Muscle of back (tissue), 11 donors: ENCODE measurements around the gene MEDAG. TPM values are rescaled to one million over a fixed set of nuclear protein-coding genes. Genes with fewer than 3 reads are reported as not detected.

Experiments used
- DNase-seq, 3 donors: peaks; one replicate each; pipeline versions ENCODE4 v3.0.0 to v3.0.0-alpha.2; 2013
- polyA plus RNA-seq, 10 donors: library from polyadenylated mRNA; unstranded; fragments of 120-200 nt; gene quantifications; one replicate each; pipeline ENCODE4 v1.2.1, GENCODE V29; 2013; ENCODE audit not compliant: insufficient read length in 10 of 10

Gene MEDAG
- polyA plus RNA-seq, 10 donors = 5.1 to 19.5 (median 9.8) TPM

- DNase-seq = no peak
These were observed 33.8 kb upstream of the MEDAG start for GRCh38 chr13:30872276-30872594.

DNA sequence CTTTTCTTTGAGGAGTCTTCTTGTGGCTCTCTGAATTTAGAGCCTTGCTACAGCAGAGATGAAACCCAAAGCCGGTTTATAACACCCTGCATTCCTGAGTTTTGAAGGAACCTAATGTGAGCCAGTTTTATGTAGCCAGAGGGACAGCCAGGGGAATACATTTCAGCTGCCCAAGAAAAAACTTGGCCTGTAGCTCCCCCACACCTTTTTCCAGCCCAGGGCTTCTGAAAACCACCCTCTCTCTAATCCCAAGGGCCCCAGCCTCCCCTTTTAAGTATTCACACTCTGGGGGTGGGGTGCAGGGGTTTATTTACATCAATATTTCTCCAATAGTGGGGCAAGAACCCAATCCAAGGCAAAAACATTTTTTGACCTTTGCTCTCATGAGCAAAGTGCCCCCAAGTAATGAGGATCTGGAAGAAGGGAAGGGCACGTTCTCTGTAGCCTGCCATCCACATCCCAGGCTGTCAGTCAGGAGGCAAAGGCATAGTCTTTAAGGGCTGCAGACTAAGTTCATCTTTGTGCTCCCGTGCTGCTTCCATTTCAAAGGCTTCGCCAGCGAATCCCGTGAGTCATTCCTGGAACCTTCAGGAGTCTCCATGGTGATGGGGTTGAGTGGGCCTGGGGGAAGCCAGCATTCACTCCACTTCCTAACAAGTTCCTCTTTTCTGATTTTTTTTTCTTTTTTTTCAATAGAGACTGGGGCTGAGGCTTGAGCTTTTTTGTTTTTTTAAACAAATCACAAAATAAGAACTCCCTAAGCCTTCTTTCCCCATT lies 33.2 kb upstream of the MEDAG start:
- DNase-seq = peak; percentile 85 to 90 (median 88)

DNA sequence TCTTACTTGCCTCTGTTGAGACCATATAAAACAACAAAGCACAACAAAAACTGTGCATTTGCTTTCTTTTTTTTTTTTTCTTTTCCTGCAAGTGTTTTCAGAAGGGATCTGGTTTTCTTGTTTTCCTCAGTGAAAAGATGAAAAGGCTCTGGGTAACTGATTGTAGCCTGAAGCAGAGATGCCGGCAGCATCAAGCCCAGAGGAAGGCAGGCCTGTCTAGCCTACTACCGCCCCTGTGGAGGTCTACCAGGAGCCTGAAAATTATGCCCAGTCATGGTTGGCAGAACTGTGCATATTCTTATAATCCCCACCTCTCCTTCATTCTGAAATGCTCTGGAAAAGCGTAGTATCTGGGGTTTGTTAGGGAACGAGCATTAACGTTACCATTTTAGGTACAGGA lies 32.6 kb upstream of the MEDAG start:
- peak in 1 of 3 donors; percentile 37 for DNase-seq

- DNase-seq = no peak
These were observed 32.0 kb upstream of the MEDAG start for GRCh38 chr13:30874111-30874510.

DNA sequence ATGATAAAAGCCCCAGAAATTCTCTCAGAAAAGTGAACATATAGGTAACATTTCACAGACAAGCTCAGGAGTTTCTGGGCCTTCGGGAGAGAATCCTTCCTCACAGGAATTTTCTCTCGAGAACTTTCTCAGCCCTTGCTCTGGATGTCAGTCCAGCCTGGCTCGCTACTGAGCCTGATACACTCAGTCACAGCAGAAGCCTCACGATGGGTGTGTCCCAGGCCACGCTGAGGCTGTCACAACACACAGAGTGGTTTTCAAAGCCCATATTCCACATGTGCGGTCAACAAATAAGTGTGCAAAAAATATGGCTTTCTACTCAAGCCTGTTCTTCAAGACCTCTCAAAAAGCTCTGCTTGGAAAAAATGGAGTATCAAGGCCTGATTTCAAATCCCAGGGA lies 31.5 kb upstream of the MEDAG start:
- DNase-seq = no peak

DNA sequence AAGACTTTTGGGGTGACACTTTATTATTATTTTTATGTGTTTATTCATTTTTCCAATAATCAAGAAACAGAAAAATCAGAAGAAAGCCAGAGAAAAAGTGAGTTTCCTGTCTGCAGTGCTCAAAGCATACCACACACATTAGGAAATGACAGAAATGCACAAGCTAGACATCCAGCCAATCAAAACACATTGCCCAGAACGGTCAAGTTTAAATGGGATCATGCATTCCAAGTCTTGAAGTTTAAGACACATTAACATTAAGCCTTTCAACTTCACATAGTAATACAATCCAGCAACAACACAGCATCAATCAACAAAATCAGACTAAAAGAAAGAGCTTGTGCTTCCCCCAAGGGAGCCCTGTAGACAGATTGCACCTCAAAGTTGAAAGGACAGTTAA lies 28.7 kb upstream of the MEDAG start:
- DNase-seq = no peak

- DNase-seq = peak in 2 of 3 donors; percentile 43 to 74
These were observed 25.8 kb upstream of the MEDAG start for GRCh38 chr13:30880151-30880855.

GRCh38 chr13:30880856-30881155 lies 25.3 kb upstream of the MEDAG start:
- peak in 2 of 3 donors; percentile 65 to 70 for DNase-seq

DNA sequence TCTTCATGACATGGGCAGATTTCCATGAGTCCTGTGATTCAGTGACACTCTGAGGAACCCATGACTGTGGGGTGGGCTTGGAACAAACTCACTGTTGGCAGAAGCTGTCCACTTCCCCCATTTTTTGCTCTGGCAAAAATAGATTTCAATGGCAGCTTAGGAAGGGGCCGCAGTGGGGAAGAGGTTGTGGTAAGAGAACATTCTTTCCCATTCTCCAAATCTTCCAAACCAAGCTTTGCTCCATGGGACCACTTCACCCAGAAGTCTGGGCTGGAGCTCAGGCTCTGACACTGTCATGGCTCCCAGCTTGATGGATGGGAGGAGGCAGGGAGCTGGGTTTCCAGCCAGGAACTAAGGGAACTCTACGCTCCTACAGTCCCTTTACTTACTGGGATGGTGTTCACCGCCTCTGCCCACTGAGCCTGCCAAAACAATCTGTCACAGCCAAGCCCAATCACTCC lies 24.9 kb upstream of the MEDAG start:
- peak in 1 of 3 donors; percentile 53 for DNase-seq

GRCh38 chr13:30882026-30882850 lies 23.8 kb upstream of the MEDAG start:
- peak in 1 of 3 donors; percentile 69 for DNase-seq

DNA sequence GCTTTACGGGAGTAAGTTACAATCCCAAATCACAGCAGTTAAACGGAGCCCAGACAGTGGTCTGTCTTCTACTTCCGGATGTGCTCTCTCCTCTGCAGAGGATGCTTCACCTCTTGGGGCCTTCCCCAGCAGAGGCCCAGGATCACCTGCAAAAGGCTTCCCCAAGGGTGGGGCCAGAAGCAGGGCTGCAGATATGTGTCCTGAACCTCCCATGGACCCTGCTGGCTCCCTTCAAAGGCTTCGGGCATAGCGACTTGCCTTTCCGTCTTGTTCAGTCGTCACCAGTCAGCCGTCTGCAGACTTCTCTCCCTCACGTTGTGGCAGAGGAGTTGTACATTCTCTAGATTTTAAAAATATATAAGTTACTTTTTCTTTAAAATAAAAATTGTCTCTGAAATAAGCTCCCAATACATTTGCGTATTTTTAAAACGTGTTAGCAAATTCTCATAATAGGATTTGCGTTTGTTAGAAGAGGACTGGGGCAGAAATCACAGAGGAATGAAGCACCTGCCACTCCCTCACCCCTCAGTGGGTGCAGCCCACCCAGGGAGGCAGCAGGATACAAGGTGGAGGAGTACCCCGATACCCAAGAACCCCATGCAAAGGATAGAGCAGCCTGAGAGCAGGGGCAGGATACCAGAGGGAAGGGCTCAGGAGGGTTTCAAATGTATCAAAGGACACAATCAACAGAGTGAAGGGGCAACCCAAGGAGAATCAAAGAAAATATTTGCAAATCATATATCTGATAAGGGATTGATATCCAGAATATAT lies 22.9 kb upstream of the MEDAG start:
- peak in 1 of 3 donors; percentile 42 for DNase-seq

DNA sequence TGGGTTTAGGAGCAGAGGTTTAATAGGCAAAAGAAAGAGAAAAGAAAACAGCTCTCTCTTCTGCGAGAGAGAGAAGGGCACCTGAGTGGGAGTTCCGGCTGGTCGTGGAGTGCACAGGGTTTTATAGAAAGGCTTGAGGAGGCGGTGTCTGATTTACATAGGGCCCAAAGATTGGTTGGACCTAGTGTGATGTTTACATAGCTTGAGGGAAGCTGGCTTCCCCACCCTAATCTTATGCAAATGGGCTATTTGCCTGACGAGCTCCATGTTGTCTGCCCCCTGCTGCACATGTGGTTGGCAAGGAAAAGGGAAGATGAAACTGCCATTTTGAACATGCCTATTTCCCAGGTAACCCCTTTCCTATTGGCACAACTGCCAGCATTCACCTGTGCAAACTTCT lies 21.5 kb upstream of the MEDAG start:
- no peak for DNase-seq

DNA sequence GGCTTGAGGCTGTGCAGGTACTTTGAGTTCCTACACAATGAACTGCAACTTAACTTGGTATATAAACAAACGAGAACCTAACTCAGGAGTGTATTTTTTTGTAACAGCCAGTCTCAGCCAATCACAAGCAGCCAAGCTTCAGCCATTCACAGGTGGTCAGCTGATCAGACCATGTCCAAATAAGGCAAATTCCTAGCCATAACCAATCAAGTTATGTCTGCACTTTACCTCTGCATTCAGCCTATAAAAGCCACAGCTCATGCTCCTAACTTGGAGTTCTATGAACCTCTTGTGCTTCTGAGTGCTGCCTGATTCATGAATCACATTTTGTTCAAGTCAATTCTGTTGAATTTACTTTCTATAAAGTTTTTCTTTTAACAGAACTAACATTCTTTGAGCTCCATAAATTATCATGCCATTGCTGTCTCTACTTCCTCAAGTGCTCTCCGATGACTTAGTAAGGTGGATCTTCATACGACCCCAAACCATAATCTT lies 16.8 kb upstream of the MEDAG start:
- no peak for DNase-seq

DNA sequence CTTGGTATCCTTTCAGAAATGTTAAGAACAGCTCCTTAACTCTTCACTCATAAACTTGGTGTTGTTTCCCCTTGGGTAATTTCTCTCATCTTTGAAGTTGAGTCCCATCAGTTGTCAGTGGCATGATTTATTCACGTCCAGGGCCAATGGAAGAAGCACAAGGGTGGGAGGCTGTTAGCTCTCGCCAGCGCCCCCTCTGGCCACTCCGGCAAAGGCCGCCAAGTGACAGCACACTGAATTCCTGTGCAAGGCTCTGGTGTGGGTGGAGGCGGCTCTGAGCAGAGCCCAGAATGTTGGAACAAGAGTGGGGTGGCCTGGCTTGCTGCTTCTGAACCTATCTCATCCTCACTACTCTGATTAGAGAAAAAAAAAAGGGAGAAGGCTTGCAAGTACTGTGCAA lies 13.1 kb upstream of the MEDAG start:
- DNase-seq = no peak

DNA sequence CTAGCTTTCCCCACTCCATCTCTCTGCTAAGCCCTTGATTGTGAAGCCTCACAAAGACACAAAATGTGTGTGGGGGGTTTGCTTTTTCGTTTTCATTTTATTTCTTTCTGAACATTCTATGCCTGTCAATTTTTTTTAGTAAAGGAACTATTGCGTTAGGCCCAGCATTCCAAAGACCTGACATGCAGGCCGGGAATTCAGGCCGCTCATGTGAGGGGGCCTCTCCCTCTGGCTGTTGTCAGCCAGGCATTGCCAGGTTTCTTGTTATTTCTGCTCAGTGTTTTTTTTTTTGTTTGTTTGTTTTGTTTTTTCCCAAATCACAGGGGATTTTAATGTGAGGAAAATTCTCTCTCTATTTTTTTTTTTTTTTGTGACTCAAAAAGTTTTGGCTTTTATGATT lies 10.3 kb upstream of the MEDAG start:
- peak; percentile 74 to 89 (median 81) for DNase-seq

GRCh38 chr13:30898070-30898469 lies 8.0 kb upstream of the MEDAG start:
- DNase-seq = no peak

DNA sequence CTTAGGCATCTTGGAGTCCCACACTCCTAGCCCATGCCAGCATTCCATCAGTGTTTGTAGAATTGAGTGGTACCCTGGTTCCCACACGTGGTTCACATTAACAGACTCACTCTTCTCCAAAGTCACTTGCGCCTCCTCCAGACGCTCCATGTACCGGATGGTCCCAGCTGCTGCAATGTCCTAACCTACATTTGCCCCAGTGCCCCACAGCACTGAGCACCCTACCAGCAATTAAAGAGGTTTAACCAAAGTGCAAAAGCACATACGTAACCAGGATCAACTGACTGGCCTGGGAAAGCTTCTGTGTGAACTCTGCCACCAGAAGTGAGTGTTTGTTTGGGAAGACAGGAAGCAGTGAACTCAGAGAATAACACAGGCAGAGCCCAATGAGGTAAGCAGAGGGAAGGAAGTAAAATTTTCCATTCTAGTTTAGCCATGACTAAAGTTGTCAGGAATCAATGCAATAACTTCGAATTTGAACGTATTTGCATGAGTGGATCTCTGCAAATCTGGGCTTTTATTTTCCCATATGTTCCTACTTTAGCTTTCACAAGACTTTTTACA lies 7.3 kb upstream of the MEDAG start:
- DNase-seq = peak; percentile 69 to 83 (median 80)

DNA sequence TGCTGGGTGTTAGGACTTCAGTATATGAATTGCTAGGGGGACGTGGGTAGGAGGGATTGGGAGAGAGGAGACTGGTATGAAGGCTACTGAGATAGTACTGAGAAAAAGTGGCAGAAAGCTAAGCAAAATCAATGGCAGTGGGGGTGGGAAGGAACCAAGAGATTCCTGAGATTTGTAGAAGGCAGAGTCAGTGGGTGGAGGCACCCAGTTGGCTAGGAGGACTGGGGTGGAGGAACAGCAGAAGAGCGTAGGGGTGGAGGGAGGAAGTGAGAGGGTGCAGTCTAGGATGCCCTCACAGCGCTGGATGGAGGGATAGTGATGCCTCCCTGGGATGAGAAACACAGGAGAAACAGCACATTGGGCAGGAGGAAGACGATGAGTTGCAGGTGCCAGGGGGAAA lies 5.6 kb upstream of the MEDAG start:
- DNase-seq = no peak

DNA sequence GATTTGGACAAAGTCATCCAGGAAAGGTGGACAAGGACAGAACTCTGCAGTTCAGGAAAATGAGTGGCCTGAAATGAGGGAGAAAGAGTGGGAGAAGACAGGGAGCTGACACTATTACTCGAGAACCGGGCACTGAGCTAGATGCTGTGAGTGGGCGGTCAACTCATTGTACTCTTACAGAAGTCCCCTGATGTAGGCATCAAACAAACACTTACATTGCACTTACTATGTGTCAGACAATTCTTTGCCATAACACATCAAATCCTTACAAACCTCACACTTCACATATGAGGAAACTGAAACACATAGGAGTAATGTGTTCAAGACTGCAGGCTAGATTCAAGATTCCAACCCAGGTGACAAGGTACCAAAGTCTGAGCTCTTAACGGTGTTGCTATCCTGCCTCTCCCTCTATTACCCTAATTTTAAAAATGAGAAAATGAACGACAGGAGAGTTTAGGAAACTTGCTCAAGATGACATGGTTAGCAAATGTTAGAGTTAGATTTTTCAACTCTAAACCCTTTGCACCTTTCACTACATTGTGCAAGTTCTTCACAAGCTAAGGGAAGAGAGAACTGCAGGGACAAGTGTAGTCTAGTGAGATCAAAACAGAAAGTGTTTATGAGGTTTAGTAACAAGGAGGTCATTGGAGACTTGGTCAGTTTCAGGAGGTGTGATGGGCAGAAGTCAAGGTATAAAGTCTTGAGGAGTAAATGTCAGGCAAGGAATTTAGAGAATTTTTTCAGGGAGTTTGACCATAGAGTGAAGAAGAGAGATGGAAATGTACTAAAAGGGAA lies 4.9 kb upstream of the MEDAG start:
- no peak for DNase-seq

DNA sequence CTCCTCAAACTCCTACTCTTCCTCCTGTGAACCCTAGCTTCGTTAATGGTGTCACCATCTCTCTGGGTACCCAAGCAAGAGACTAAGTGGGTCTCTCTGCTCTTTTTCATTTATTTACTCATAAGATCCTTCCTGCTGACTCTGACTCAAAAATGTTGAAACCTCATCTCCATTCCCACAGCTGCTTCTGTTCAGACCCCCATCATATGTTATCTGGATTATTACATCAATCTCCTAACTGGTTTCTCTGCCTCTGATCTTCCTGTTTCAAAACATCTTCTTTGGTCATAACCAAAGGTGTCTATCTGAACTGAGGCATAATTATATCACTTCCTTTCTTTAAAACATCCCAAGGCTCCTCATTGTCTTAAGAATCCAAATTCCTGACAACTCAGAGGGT lies 2.0 kb upstream of the MEDAG start:
- DNase-seq = no peak
